OCI-LY7 (cell line): ENCODE measurements around the gene TMPRSS11B. TPM values are rescaled to one million over a fixed set of nuclear protein-coding genes. Genes with fewer than 3 reads are reported as not detected.
A peak's percentile ranks its signal among the peaks of the same experiment; 100 is the strongest.

Experiments used
- BruUV-seq: library from RNA; stranded (reverse); fragments of 400-500 nt; replicated peaks from 2 replicates; lab custom pipeline; 2021; lab: Mats Ljungman, UMichigan
- CTCF ChIA-PET: fragments of 300-600 bp; sonication (Branson Sonifier 250); formaldehyde crosslinking; loops from one replicate; lab custom pipeline; 2022; ENCODE audit warnings: antibody characterized with exemption; ENCODE audit not compliant: unreplicated experiment; lab: Charles Lee
- POLR2A ChIA-PET: fragments of 300-600 bp; sonication (Branson Sonifier 250); formaldehyde crosslinking; loops from one replicate; lab custom pipeline; 2022; ENCODE audit warnings: antibody characterized with exemption; lab: Charles Lee
- DNase-seq: peaks from one replicate; pipeline ENCODE4 v3.0.0-alpha.2; 2015; ENCODE audit warnings: low spot score
- H2AFZ ChIP-seq: fragments of 200-600 bp; sonication (generic), shearing (Covaris generic); 2 replicates; pipeline ENCODE4 v1.6.1; 2014; ENCODE audit warnings: mild to moderate bottlenecking, antibody characterized with exemption, low read length, moderate library complexity
- H3K27ac ChIP-seq: fragments of 200-600 bp; sonication (generic); 2 replicates; pipeline ENCODE4 v1.5.1; 2014; ENCODE audit warnings: mixed run types, low read depth, mild to moderate bottlenecking, moderate library complexity, low read length, inconsistent platforms; ENCODE audit not compliant: poor library complexity, severe bottlenecking
- H3K36me3 ChIP-seq: fragments of 200-600 bp; sonication (generic); 2 replicates; pipeline ENCODE4 v1.6.1; 2014; ENCODE audit warnings: mild to moderate bottlenecking, antibody characterized with exemption, low read length, moderate library complexity, mixed read lengths; ENCODE audit not compliant: insufficient read depth
- H3K4me1 ChIP-seq: fragments of 200-600 bp; sonication (generic); 2 replicates; pipeline ENCODE4 v1.5.1; 2014; ENCODE audit warnings: mild to moderate bottlenecking, low read length; ENCODE audit not compliant: insufficient read depth, poor library complexity, severe bottlenecking
- H3K4me2 ChIP-seq: fragments of 200-600 bp; sonication (generic); 2 replicates; pipeline ENCODE4 v1.6.1; 2014; ENCODE audit warnings: mild to moderate bottlenecking, low read length
- H3K4me3 ChIP-seq: fragments of 200-600 bp; sonication (generic); 2 replicates; pipeline ENCODE4 v1.5.1; 2014; ENCODE audit warnings: mild to moderate bottlenecking, low read depth, low read length; ENCODE audit not compliant: poor library complexity, severe bottlenecking
- H3K79me2 ChIP-seq: fragments of 200-600 bp; sonication (generic); 2 replicates; pipeline ENCODE4 v1.6.1; 2016; ENCODE audit warnings: low read depth, mild to moderate bottlenecking, low read length, moderate library complexity, mixed read lengths; ENCODE audit not compliant: insufficient read depth
- H3K9me2 ChIP-seq: fragments of 200-600 bp; sonication (generic); 2 replicates; pipeline ENCODE4 v1.6.1; 2016; ENCODE audit warnings: mild to moderate bottlenecking, low read length, mixed read lengths; ENCODE audit not compliant: insufficient read depth
- H3K9me3 ChIP-seq: fragments of 200-600 bp; sonication (generic); 2 replicates; pipeline ENCODE4 v1.6.1; 2014; ENCODE audit warnings: mild to moderate bottlenecking, mixed run types, low read length, mixed read lengths
- H4K20me1 ChIP-seq: fragments of 200-600 bp; sonication (generic); 2 replicates; pipeline ENCODE4 v1.6.1; 2014; ENCODE audit warnings: mild to moderate bottlenecking, antibody characterized with exemption, low read length, moderate library complexity, mixed read lengths; ENCODE audit not compliant: insufficient read depth
- CTCF ChIP-seq: fragments of 200-600 bp; sonication (generic); conservative IDR thresholded peaks from 2 replicates; pipeline ENCODE4 v1.5.1; 2014; ENCODE audit warnings: mild to moderate bottlenecking, antibody characterized with exemption, low read length, moderate library complexity, mixed read lengths
- EZH2phosphoT487 ChIP-seq: fragments of 200-600 bp; sonication (generic); IDR thresholded peaks from 2 replicates; pipeline ENCODE4 v1.6.1; 2018; ENCODE audit warnings: low read depth, borderline replicate concordance, mild to moderate bottlenecking, mixed run types, antibody characterized with exemption, low read length, moderate library complexity, mixed read lengths
- intact Hi-C: fragments of 100-400 bp; cut with micrococcal nuclease; formaldehyde crosslinking; loops from one replicate; pipeline ENCODE4 v1.10.0; 2022; ENCODE audit not compliant: unreplicated experiment
- total RNA-seq, 2 experiments: library from RNA; depleted of rRNA in 1 of 2; stranded (reverse); fragments of >200 nt in 1 of 2; shearing (Covaris generic) in 1 of 2; gene quantifications; 2 replicates each; pipeline ENCODE4 v1.2.3, GENCODE V29; 2014 to 2022

TMPRSS11B gene
- total RNA-seq, 2 experiments from 2014 or later: not detected

- Histone ChIP-seq H4K20me1 (no peaks in the 10 kb centered on the region), H2AFZ (peak overlapping the region; percentile 37; the same call in 1 of the 2 replicates), H3K4me2 (0 out of 2 replicates have a peak overlapping the region, but pooled peaks have one; percentile 42), H3K79me2 (no peaks in the 10 kb centered on the region), H3K9me3 (no peaks in the 10 kb centered on the region), H3K36me3 (no peaks in the 10 kb centered on the region), H3K27ac (no peak overlapping the region), H3K4me3 (peak overlapping the region; percentile 18), H3K9me2 (no peaks in the 10 kb centered on the region), H3K4me1 (no peaks in the 10 kb centered on the region)
- DNase-seq: no peak
- ChIA-PET CTCF (interaction anchor here (1.6 kb wide), 1 partner anchor 104 kb away, joined by 8 read pairs; no protein-coding TSS in a partner anchor), POLR2A (interaction anchor here (1.4 kb wide), 1 partner anchor 104 kb away, joined by 3 read pairs; no protein-coding TSS in a partner anchor)
- intact Hi-C loops: loop anchor here (1.0 to 5.0 kb wide), 2 partner anchors 104 to 225 kb away; no protein-coding TSS in a partner anchor
- no peak for TF ChIP-seq EZH2phosphoT487
- BruUV-seq: no TSS peak
Observed at GRCh38 chr4:68272380-68272779, 26.9 kb upstream of the TMPRSS11B start.

- Histone ChIP-seq H3K4me3 (peak overlapping the region; percentile 18), H3K4me1 (no peaks in the 10 kb centered on the region), H2AFZ (peak overlapping the region; percentile 37; the same call in 1 of the 2 replicates), H4K20me1 (no peaks in the 10 kb centered on the region), H3K27ac (no peak overlapping the region), H3K36me3 (no peaks in the 10 kb centered on the region), H3K4me2 (peak overlapping the region; percentile 42; the same call in 1 of the 2 replicates), H3K9me2 (no peaks in the 10 kb centered on the region), H3K79me2 (no peaks in the 10 kb centered on the region), H3K9me3 (no peaks in the 10 kb centered on the region)
- BruUV-seq: no TSS peak
- ChIA-PET CTCF (interaction anchor here (1.6 kb wide), 1 partner anchor 104 kb away, joined by 8 read pairs; no protein-coding TSS in a partner anchor), POLR2A (interaction anchor here (1.4 kb wide), 1 partner anchor 105 kb away, joined by 3 read pairs; no protein-coding TSS in a partner anchor)
- DNase-seq: peak; percentile 42
- intact Hi-C loops: loop anchor here (1.0 to 5.0 kb wide), 2 partner anchors 104 to 225 kb away; no protein-coding TSS in a partner anchor
- TF ChIP-seq EZH2phosphoT487 (no peak), CTCF (peak; percentile 86)
Observed at GRCh38 chr4:68271851-68272357, 26.4 kb upstream of the TMPRSS11B start.

- POLR2A ChIA-PET: no interaction called here
- Histone ChIP-seq H2AFZ (no peak overlapping the region), H3K79me2 (no peaks in the 10 kb centered on the region), H3K9me3 (no peaks in the 10 kb centered on the region), H3K27ac (no peak overlapping the region), H3K4me2 (no peak overlapping the region), H3K36me3 (no peaks in the 10 kb centered on the region), H3K9me2 (no peaks in the 10 kb centered on the region), H3K4me1 (no peaks in the 10 kb centered on the region), H4K20me1 (no peaks in the 10 kb centered on the region), H3K4me3 (no peak overlapping the region)
- intact Hi-C loops: no loop called here
- no TSS peak for BruUV-seq
- TF ChIP-seq CTCF (no peak), EZH2phosphoT487 (no peak)
- DNase-seq: no peak
- CTCF ChIA-PET: no interaction called here
Observed at GRCh38 chr4:68267433-68267944, 22.0 kb upstream of the TMPRSS11B start.
